ENCODE results near the gene DEFB108B. TPM values are rescaled to one million over a fixed set of nuclear protein-coding genes. Genes with fewer than 3 reads are reported as not detected.
A peak's percentile ranks its signal among the peaks of the same experiment; 100 is the strongest.
"Not testable (repeated sequence)": the region's sequence is repeated elsewhere in the genome, so short reads cannot be mapped to it uniquely, and the experiment has no call there.

Gene DEFB108B
- total RNA-seq, 1 experiment from 2014 or later = not detected

DNA sequence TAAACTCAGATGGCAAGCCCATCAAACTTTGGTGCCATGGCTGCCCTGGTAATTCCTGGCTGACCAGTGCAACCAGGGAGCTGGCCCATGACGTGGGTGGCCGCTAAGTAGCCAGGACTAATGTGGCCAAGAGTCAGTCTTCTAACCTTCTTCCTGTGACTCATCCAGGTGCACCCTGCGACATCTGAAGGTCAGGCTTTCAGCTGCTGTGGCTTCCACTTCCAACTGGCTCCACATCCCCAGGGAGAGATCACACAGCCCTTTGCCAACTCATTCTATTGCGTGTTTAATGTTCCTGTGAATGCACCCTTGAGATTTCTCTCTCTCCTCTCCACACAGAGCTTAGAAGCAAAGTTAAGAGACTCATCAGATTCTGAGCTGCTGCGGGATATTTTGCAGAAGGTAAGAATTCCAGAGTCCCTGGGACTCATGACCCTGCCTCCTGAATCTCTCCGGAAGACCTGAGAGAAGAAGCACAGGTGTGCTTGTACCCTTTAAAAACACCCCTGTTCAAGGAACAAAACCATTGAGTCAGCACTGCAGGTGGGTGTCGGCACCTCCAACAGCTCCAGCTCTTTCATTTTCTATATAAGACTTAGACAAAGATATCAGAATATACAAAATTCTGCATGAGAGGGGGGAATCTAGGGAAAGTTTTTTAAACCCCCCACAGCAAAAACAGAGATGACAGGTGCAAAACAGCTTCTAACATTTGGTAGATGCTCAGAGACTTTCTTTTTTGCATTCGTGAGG, 43.4 kb upstream of the DEFB108B start:
- POLR2A ChIA-PET, DNase-seq: not testable (repeated sequence)

DNA sequence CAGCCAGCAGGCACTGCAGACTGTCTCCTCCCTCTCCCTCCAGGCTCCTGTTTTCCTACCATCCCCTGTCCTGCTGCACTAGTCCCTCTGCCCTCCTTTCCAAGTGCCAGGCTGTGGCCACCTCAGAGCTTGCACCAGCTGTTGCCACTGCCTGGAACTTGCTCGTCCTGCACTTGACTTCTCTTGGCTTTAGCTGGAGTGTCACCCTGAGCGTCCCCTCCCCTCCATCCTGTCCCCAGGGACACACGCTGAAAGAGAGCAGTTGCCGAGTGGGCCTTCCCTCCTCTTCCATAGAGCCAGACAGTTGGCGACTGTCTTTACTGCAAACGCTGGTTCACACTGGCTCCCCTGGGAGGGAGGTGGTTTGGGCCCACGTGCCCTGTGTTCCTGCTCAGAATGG, 41.9 kb upstream of the DEFB108B start:
- H3K4me3 ChIP-seq (ENCODE audit: low read depth, low read length); H3K9me3 Mint-ChIP-seq (ENCODE audit: unreplicated experiment); intact Hi-C loops (cut with micrococcal nuclease; ENCODE audit: unreplicated experiment); H3K4me3 Mint-ChIP-seq (ENCODE audit: unreplicated experiment); CTCF ChIA-PET; POLR2A ChIA-PET; H3K27me3 Mint-ChIP-seq (ENCODE audit: insufficient read depth, unreplicated experiment); H3K27me3 ChIP-seq (replicated peaks; ENCODE audit: control insufficient read depth, insufficient read depth, low read length); DNase-seq; H3K9me3 ChIP-seq; H3K27ac Mint-ChIP-seq (ENCODE audit: unreplicated experiment); H3K36me3 ChIP-seq (ENCODE audit: control insufficient read depth, insufficient read depth, low read length); BruUV-seq (replicated peaks): not testable (repeated sequence)
- Mint-ChIP-seq H3K36me3 (ENCODE audit: insufficient read depth, unreplicated experiment) (peaks cover 33% of the 10 kb centered on the region), H3K4me1 (ENCODE audit: low read depth, unreplicated experiment) (peaks cover 31% of the 10 kb centered on the region)
- peaks cover 21% of the 10 kb centered on the region for H3K4me1 ChIP-seq

More for the DNA sequence above, 43.4 kb upstream of the DEFB108B start:
- H3K4me3 ChIP-seq (ENCODE audit: low read depth, low read length); intact Hi-C loops (cut with micrococcal nuclease; ENCODE audit: unreplicated experiment); CTCF ChIA-PET; H3K27me3 ChIP-seq (replicated peaks; ENCODE audit: control insufficient read depth, insufficient read depth, low read length); H3K36me3 ChIP-seq (ENCODE audit: control insufficient read depth, insufficient read depth, low read length); H3K27ac Mint-ChIP-seq (ENCODE audit: unreplicated experiment); H3K9me3 Mint-ChIP-seq (ENCODE audit: unreplicated experiment); BruUV-seq (replicated peaks); H3K27me3 Mint-ChIP-seq (ENCODE audit: insufficient read depth, unreplicated experiment); H3K9me3 ChIP-seq: not testable (repeated sequence)
- H3K4me1 ChIP-seq = peaks cover 16% of the 10 kb centered on the region
- Mint-ChIP-seq H3K4me1 (ENCODE audit: low read depth, unreplicated experiment) (peaks cover 37% of the 10 kb centered on the region), H3K36me3 (ENCODE audit: insufficient read depth, unreplicated experiment) (peaks cover 28% of the 10 kb centered on the region), H3K4me3 (ENCODE audit: unreplicated experiment) (peak overlapping the region; percentile 19)

DNA sequence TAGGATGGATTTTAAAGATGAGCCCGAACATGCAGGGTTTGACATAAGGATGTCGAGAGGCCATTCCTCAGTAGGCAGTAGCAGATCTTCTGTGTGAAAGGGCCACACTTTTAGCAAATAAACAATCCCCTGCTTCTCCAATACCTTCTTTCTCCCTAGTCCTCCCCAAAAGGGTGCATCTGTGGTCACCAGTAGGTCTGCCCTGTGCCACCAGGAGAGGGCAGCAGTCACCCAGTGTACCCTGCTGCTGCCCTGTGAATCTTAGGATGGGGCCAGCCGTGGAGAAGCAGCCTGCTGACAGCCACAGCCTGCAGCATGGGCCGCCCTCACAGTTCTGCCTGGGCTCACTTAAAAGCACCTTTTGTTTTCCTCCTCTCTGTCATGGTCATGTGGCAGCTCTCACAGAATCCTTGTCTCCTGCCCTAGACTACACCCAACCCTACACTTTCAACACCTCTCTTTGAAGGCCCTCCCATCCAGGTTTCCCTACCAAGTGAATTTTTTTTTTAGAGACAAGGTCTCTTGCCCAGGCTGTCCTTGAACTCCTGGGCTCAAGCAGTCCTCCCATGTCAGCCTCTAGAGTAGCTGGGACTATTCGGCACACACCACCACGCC, 40.3 kb upstream of the DEFB108B start:
- H3K9me3 Mint-ChIP-seq (ENCODE audit: unreplicated experiment); POLR2A ChIA-PET; H3K4me3 ChIP-seq (ENCODE audit: low read depth, low read length); H3K27me3 Mint-ChIP-seq (ENCODE audit: insufficient read depth, unreplicated experiment); H3K9me3 ChIP-seq; BruUV-seq (replicated peaks); H3K36me3 ChIP-seq (ENCODE audit: control insufficient read depth, insufficient read depth, low read length); H3K4me3 Mint-ChIP-seq (ENCODE audit: unreplicated experiment); H3K27me3 ChIP-seq (replicated peaks; ENCODE audit: control insufficient read depth, insufficient read depth, low read length): not testable (repeated sequence)
- peak overlapping the region; percentile 6 for H3K27ac Mint-ChIP-seq (ENCODE audit: unreplicated experiment)
- H3K4me1 ChIP-seq = peaks cover 21% of the 10 kb centered on the region
- peaks cover 25% of the 10 kb centered on the region for H3K36me3 Mint-ChIP-seq (ENCODE audit: insufficient read depth, unreplicated experiment)
- peaks cover 29% of the 10 kb centered on the region for H3K4me1 Mint-ChIP-seq (ENCODE audit: low read depth, unreplicated experiment)
- TF ChIP-seq, protein P1, sequence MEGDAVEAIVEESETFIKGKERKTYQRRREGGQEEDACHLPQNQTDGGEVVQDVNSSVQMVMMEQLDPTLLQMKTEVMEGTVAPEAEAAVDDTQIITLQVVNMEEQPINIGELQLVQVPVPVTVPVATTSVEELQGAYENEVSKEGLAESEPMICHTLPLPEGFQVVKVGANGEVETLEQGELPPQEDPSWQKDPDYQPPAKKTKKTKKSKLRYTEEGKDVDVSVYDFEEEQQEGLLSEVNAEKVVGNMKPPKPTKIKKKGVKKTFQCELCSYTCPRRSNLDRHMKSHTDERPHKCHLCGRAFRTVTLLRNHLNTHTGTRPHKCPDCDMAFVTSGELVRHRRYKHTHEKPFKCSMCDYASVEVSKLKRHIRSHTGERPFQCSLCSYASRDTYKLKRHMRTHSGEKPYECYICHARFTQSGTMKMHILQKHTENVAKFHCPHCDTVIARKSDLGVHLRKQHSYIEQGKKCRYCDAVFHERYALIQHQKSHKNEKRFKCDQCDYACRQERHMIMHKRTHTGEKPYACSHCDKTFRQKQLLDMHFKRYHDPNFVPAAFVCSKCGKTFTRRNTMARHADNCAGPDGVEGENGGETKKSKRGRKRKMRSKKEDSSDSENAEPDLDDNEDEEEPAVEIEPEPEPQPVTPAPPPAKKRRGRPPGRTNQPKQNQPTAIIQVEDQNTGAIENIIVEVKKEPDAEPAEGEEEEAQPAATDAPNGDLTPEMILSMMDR (IDR thresholded peaks at IDR 0.05; ENCODE audit: insufficient read depth in 1 of 2, low read depth in 1 of 2, low read length in 1 of 2, severe bottlenecking in 1 of 2, unreplicated experiment in 1 of 2) = peak; percentile 66 to 81
- DNase-seq = peak; percentile 77 to 85
- CTCF ChIA-PET = interaction anchor here (0.6 to 1.2 kb wide), 3 partner anchors 36 to 730 kb away, joined by 3 to 4 read pairs (median 3); no protein-coding TSS in a partner anchor
- intact Hi-C loops (cut with micrococcal nuclease; ENCODE audit: unreplicated experiment) = loop anchor here (2.0 kb wide), 1 partner anchor 20 kb away; no protein-coding TSS in a partner anchor

DNA sequence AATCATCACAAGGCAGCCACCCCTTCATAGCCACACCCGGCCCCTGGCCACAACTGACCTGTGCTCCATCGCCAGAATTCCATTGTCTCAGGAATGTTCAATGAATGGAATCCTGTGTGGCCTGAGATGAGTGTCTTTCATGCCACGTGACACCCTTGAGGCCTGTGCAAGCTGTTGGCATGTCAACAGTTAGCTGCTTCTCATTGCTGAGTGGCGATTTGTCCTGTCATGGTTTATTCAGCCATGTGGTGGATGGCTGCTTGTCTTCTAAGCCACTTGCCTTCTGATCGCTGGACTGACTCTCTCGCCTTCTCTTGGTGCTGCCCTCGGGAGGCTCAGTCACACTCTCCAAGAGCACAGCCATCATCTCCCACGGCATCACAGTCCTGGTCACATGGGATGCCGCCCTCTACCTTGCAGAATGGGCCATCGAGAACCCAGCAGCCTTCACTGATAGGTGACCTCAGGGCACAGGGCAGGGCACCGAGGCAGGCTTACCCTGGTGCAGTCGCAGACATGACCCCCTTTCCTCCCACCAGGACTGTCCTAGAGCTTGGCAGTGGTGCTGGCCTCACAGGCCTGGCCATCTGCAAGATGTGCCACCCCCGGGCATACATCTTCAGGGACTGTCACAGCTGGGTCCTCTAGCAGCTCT, 38.5 kb upstream of the DEFB108B start:
- peak; percentile 84 to 92 for DNase-seq
- peaks cover 21% of the 10 kb centered on the region for H3K4me1 ChIP-seq
- H3K4me3 Mint-ChIP-seq (ENCODE audit: unreplicated experiment); H3K27me3 Mint-ChIP-seq (ENCODE audit: insufficient read depth, unreplicated experiment); H3K9me3 Mint-ChIP-seq (ENCODE audit: unreplicated experiment); CTCF ChIA-PET; H3K4me3 ChIP-seq (ENCODE audit: low read depth, low read length); POLR2A ChIA-PET; intact Hi-C loops (cut with micrococcal nuclease; ENCODE audit: unreplicated experiment); H3K27me3 ChIP-seq (replicated peaks; ENCODE audit: control insufficient read depth, insufficient read depth, low read length); H3K36me3 ChIP-seq (ENCODE audit: control insufficient read depth, insufficient read depth, low read length); BruUV-seq (replicated peaks); H3K9me3 ChIP-seq: not testable (repeated sequence)
- H3K36me3 Mint-ChIP-seq (ENCODE audit: insufficient read depth, unreplicated experiment) = peaks cover 19% of the 10 kb centered on the region
- H3K27ac Mint-ChIP-seq (ENCODE audit: unreplicated experiment) = peak overlapping the region; percentile 84
- peaks cover 17% of the 10 kb centered on the region for H3K4me1 Mint-ChIP-seq (ENCODE audit: low read depth, unreplicated experiment)

DNA sequence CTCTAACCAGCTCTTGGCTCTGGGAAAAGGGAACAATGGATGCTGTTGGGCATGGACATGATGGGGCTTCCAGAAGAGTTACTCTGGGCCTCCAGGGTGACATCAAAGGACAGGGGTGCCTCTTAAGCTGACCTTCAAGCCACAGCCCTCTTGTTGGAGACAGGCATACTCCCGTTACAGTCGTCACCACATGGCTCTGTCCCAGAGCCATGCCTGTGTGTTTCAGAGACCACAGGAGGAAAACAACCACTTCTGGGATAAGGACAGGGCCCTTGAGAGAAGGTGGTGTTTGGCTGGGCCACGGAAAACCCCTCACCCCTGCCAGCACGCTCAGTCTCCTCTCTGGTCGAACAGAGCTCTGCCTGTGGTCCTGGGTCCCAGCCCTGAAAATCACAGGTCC, 37.8 kb upstream of the DEFB108B start:
- H3K27me3 Mint-ChIP-seq (ENCODE audit: insufficient read depth, unreplicated experiment); H3K4me3 Mint-ChIP-seq (ENCODE audit: unreplicated experiment); CTCF ChIA-PET; H3K27me3 ChIP-seq (replicated peaks; ENCODE audit: control insufficient read depth, insufficient read depth, low read length); BruUV-seq (replicated peaks); H3K4me3 ChIP-seq (ENCODE audit: low read depth, low read length); POLR2A ChIA-PET; H3K36me3 ChIP-seq (ENCODE audit: control insufficient read depth, insufficient read depth, low read length); DNase-seq; intact Hi-C loops (cut with micrococcal nuclease; ENCODE audit: unreplicated experiment); H3K9me3 ChIP-seq; H3K9me3 Mint-ChIP-seq (ENCODE audit: unreplicated experiment): not testable (repeated sequence)
- Mint-ChIP-seq H3K27ac (ENCODE audit: unreplicated experiment) (peak overlapping the region; percentile 84), H3K4me1 (ENCODE audit: low read depth, unreplicated experiment) (peaks cover 17% of the 10 kb centered on the region), H3K36me3 (ENCODE audit: insufficient read depth, unreplicated experiment) (peaks cover 19% of the 10 kb centered on the region)
- peaks cover 21% of the 10 kb centered on the region for H3K4me1 ChIP-seq

DNA sequence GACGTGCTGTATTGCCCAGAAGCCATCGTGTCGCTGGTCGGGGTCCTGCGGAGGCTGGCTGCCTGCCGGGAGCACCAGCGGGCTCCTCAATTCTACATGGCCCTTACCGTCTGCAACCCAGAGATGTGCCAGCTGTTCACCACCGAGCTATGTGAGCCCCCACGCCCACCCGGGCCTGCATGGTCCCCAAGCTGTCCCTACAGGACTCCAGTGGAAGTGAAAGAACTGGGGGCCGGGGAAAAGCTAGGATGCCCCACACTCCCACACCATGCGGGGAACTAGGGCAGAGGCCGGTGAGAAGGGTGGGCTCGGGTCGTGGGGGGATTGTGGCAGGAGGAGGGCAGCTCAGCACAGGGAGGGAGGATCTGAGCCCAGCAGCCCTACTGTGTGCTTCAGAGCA, 37.0 kb upstream of the DEFB108B start:
- H3K4me3 Mint-ChIP-seq (ENCODE audit: unreplicated experiment); H3K36me3 ChIP-seq (ENCODE audit: control insufficient read depth, insufficient read depth, low read length); intact Hi-C loops (cut with micrococcal nuclease; ENCODE audit: unreplicated experiment); H3K27me3 Mint-ChIP-seq (ENCODE audit: insufficient read depth, unreplicated experiment); BruUV-seq (replicated peaks); H3K27ac Mint-ChIP-seq (ENCODE audit: unreplicated experiment); H3K9me3 ChIP-seq; H3K27me3 ChIP-seq (replicated peaks; ENCODE audit: control insufficient read depth, insufficient read depth, low read length); CTCF ChIA-PET; DNase-seq; H3K4me3 ChIP-seq (ENCODE audit: low read depth, low read length); POLR2A ChIA-PET; H3K9me3 Mint-ChIP-seq (ENCODE audit: unreplicated experiment): not testable (repeated sequence)
- H3K36me3 Mint-ChIP-seq (ENCODE audit: insufficient read depth, unreplicated experiment) = peaks cover 19% of the 10 kb centered on the region
- H3K4me1 ChIP-seq = peaks cover 21% of the 10 kb centered on the region
- H3K4me1 Mint-ChIP-seq (ENCODE audit: low read depth, unreplicated experiment) = peaks cover 17% of the 10 kb centered on the region

Data from Caco-2 (cell line).